Dermis blood vessel endothelial cell (primary cell): ENCODE results near the gene IGSF3. TPM values are rescaled to one million over a fixed set of nuclear protein-coding genes. Genes with fewer than 3 reads are reported as not detected.
"Not testable (repeated sequence)": the region's sequence is repeated elsewhere in the genome, so short reads cannot be mapped to it uniquely, and the experiment has no call there.

Experiments used
- DNase-seq: peaks from one replicate; pipeline ENCODE4 v3.0.0; 2010
- total RNA-seq: library from RNA; depleted of rRNA; stranded (reverse); fragments of >200 nt; gene quantifications from 2 replicates; pipeline ENCODE4 v1.2.3, GENCODE V29; 2014

Gene IGSF3
- total RNA-seq, 1 donor from 2014 or later: 29.4 TPM

GRCh38 chr1:116595065-116595840 lies 72.3 kb downstream of the IGSF3 start:
- DNase-seq: peak; percentile 43

- not testable (repeated sequence) for DNase-seq
These were observed 73.6 kb downstream of the IGSF3 start for GRCh38 chr1:116593977-116594376.

- DNase-seq: not testable (repeated sequence)
These were observed 74.1 kb downstream of the IGSF3 start for GRCh38 chr1:116593401-116593800.

- not testable (repeated sequence) for DNase-seq
These were observed 75.5 kb downstream of the IGSF3 start for GRCh38 chr1:116591951-116592605.

GRCh38 chr1:116591006-116591950 lies 76.3 kb downstream of the IGSF3 start:
- DNase-seq: peak; percentile 21

- not testable (repeated sequence) for DNase-seq
These were observed 77.1 kb downstream of the IGSF3 start for GRCh38 chr1:116590359-116591005.

- DNase-seq: peak; percentile 32
These were observed 78.3 kb downstream of the IGSF3 start for GRCh38 chr1:116589101-116589735.

- no peak for DNase-seq
These were observed 79.9 kb downstream of the IGSF3 start for GRCh38 chr1:116587501-116588227.

- no peak for DNase-seq
These were observed 80.8 kb downstream of the IGSF3 start for GRCh38 chr1:116586741-116587143.

- no peak for DNase-seq
These were observed 81.6 kb downstream of the IGSF3 start for GRCh38 chr1:116585886-116586285.

GRCh38 chr1:116581323-116581885 lies 86.1 kb downstream of the IGSF3 start:
- no peak for DNase-seq

GRCh38 chr1:116580446-116581322 lies 86.8 kb downstream of the IGSF3 start:
- no peak for DNase-seq

- no peak for DNase-seq
These were observed 88.2 kb downstream of the IGSF3 start for GRCh38 chr1:116579259-116579875.

- DNase-seq: no peak
These were observed 89.0 kb downstream of the IGSF3 start for GRCh38 chr1:116578581-116578980.

- no peak for DNase-seq
These were observed 89.7 kb downstream of the IGSF3 start for GRCh38 chr1:116577759-116578314.

- DNase-seq: peak; percentile 86
These were observed 92.8 kb downstream of the IGSF3 start for GRCh38 chr1:116574581-116575291.

GRCh38 chr1:116573431-116574095 lies 94.0 kb downstream of the IGSF3 start:
- no peak for DNase-seq
